GM19351 (cell line): Measurements from ENCODE around the gene PPP2R5E.

ENCODE experiments used
- ATAC-seq: cut with Tn5 transposase; IDR thresholded peaks from one replicate; pipeline ENCODE4 v1.9.1; 2021; ENCODE audit warnings: mild to moderate bottlenecking, moderate library complexity; ENCODE audit not compliant: unreplicated experiment

Gene PPP2R5E

DNA sequence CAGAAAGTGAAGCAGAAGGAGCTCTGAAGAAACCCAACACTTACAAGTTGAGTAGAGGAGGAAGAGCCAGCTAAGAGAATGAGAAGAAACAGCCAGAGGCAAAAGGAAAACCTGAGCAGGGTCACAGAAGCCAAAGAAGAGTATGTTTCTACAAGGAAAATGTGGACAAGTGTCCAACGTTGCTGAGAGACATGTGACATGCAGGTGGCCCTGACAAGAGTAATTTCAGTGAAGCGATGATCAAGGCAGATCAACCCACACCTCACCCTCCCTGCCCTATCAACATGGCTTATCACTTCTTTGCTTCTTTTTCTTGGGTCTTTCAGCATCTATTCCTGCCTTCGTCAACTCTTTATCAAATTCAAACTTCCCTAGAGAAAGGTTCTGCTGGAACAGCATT lies 68.3 kb downstream of the PPP2R5E start:
- no peak for ATAC-seq

DNA sequence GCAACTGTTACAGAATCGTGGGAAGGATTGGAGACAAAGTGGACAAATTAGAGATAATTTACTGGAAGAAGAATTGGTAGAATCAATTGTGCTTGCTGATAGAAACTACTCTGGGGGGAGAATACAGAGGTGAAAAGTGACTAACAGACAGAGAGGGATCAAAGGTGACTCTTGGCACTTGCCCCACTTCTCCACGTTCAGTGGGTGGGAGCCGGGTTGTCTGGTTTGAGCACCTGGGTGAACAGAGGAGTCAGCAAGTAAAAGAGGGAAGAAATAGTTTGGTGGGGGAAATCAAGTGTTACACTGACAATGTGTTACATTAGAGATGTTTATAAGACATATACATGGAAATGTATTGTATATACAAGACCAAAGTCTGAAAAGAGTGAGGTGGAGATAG lies 69.1 kb downstream of the PPP2R5E start:
- no peak for ATAC-seq

DNA sequence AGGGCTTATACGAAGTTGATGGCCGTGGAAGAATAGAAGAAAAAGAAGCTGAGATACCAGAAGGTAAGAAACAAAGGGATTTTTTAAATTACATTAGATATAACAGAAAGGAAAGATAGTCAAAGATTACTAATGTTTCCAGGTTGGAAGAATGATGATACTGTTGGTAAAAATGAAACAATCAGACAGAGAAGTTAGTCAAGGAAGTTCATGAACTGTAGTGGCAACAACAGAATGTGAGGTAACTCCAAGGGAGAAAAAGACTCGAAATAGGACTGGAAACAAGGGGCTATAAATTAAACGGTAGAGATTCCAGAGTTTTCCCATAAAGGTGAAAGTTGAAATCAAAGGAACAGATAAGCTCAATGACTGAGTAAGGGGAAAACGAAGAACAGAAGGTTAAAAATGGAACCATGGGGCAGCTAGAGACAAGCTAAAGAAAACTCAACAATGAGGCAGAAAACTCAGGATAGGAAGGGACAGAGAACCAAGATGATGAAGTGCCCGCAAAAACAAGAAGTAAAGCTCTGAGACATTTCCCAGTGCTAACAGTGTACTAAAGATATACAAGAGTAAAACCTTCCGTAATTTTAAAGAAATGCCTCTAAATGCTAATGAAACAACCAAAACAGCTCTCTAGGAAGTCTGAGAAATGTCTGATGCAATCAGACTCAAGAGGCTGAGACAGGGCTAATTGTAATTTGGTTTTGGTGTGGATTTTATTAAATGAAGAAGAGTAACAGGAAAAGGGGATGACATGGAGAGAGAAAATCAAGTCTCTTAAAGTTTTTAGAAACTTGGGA lies 70.0 kb downstream of the PPP2R5E start:
- no peak for ATAC-seq

DNA sequence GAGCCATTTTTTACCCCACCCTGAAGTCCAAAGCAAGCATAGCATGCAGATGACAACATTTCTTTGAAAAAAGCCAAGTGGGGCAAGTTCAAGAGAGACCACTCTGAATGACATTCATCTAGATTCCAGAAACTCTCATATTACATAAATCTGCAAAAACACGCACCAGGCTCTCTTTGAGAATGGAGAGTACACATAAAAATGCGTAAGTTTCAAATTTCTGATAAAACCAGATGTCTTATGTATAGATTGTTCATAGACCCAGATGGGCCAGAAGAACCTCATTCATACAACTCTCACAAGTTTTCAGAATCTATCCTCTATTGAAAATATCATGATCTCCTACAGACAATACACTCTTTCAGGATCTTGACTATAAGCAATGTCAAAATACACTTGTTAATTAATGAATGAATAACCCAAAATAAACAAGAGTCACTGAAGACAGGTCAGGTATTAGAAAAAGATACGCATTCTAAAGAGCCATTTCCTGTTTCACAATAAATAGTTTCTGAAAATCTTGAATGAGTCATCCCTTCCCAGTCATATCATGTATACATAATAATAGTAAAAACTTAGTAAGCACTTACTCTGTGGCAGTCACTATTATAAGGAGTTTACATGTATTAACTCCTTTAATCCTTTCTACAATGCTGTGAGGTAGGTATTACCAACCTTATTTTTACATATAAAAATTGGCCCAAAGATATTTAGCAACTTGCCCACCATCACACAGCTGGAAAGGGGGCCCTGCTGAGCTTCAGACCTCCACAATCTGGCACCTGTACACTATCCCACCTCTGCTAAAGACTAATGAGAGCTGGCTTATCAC lies 72.0 kb downstream of the PPP2R5E start:
- peak; percentile 97 for ATAC-seq

DNA sequence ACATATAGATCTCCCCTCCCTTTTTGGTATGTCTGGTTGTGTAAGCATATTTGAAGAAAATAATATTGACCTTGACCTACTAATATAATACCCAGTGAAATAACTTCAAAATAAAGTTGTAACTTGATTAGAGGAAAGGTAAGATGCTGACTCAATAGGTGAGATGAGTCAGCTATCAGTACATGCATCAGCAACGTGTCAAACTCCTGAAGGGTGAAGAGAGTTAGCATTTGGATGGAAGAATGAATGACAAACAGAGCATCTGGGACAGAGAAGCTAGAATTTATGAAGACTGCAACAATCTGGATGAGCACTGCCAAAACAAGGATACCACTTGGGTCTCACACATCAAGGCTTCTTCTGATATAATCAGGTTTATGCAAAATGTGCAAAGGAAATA lies 74.9 kb downstream of the PPP2R5E start:
- no peak for ATAC-seq

DNA sequence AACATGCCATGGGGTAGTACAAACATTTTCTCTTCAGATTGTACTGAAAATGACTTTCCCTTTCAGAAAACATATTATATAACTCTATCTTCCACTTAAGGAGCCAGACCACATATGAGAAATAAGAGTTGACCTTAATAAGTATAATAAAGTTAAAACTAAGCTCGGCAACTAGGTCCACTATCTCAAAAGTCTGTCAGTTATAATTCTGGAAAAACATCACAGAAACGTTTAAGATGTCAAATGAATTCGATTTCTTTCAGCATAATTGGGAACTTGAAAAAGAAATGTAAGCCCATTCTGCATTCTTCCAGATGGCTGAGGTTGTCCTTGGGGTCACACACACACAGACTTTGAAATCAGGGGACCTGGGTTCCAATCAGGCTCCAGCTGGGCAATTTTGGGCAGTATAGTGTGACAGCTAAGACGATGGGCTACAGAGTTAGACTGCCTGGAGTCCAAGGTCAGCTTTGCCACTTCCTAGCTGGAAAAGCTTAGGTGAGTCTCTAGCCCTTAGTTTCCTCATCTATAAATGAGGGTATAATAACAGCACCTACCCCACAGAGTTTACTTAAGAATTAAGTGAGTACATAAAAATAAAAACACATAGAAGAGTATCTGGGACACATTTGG lies 75.6 kb downstream of the PPP2R5E start:
- no peak for ATAC-seq

DNA sequence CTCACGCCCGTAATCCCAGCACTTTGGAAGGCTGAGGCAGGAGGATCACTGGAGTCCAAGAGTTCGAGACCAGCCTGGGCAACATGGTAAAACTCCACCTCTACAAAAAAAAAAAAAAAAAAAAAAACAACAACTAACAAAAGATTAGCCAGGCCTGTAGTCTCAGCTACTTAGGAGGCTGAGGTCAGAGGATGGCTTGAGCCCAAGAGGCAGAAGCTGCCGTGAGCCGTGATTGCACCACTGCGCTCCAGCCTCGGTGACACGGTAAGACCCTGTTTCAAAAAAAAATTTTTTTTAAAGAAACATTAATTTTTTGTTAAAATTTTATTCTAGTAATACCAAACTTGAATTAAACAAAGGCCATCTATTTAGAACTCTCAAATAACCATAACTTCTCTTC lies 77.8 kb downstream of the PPP2R5E start:
- no peak for ATAC-seq

DNA sequence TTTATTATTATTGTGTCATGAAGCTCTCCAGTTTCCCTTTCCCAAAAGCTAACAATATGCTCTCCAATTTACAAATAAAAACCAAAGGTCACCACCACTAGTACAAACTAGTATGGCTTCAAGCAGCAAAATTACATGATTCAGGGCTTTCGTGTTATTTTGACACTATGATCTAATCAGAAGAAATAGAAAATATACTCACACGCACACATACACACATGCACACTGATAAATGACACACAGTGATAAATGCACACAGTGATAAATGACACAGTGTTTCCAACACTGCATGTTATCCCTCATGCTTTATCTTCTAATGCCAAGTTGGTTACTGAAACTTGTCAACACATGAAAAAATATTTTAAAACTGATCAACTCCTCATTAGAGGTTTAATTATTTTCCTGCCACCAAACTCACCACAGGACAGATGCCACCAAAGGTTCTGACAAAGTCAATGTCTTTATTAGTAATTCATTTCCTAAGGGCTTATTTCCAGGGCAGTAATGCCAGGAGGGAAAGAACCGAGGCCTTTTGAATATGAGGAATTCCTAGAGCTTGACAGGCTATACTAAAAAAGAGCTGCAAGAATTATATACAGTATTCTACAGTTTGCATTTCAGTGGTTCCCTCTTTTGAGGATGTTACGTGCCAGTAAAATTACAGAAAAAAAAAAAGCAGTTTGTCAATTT lies 82.4 kb downstream of the PPP2R5E start:
- no peak for ATAC-seq

DNA sequence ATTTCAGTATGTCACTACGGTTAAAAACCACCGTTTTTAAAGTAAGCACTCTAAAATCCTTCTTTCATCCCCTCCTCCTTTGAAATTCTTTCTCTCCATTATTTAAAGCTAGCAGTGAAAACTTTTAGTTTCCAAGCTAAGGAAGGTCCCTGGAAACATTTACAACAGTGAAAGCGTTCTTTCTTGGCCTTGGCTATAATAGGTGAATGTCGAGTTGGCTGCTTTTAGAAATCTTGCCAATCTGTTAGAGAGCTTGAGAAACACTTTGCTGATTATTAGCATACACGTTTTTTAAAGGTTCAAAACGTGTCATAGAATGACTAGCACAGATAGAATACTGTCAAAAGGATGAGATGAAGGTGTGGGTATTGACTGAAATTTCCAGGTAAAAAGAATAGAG lies 83.4 kb downstream of the PPP2R5E start:
- ATAC-seq: no peak

DNA sequence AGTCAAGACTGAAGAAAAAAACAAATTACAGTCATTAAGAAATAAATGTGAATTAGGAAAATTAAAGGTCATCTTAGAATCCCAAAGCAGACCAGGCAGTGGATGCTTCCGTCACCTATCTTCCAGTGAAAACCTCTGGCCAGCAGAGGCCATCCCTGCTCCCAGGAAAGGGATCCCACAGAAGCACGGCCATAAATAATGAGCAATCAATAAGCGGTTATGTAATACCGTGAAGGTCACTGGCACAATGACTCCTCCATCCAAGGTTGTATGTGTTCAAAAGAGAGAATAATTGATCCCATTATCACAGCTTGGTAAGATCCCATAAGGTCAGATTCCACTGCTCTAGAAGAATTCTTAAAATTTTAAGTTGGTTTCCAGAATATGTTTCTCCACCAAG lies 85.7 kb downstream of the PPP2R5E start:
- ATAC-seq: no peak

DNA sequence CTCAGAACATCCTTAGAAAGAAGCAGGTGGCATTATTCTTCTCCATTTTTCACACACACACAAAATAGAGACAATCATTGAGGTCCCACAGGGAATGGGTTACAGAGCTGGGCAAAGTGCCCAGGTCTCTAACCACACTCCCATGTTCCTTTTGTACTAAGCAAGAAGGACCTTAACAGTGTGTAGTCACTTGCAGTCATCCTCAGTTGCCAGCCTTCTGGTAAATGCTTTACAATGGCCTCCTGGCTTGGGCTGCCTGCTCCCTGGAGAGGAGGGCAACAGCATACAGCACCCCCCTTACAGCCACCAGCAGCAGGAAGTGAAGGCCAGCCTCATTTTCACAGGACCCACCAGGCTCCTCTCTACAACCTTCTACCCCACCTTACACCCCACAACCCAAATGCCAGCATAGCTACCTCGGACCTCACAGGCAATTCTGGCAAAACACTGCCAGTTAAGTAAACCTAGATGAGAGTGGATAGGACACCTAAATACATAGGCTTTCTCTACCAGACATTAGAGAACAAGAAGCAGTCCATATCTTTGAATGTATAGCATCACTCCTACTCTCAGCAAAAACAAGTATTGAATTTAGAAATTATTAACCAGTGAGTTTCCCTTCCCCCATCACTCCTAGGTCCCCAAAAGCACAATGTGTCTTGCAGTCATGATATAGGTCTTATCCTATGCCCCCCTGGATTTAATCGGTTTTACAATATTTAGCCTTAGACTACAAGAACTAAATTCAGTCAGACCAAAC lies 88.1 kb downstream of the PPP2R5E start:
- ATAC-seq: no peak

DNA sequence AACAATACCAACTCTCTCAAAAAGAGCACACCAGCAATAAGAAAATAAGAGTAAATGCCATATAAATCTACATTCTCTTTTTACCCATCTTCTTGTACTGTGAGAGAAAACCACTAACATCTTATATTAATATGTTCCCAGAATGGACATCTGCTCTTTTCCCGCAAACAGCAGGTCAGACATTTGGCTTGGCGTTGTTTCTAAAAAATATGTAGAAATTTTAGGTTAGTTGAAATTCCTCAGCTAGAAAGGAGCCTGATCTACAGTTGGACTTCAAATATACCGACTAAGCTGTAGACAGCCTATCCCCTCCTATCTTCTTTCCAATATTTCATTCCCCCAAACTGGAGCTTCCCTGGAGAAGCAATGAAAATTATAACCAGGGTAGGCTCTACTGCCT lies 88.7 kb downstream of the PPP2R5E start:
- no peak for ATAC-seq

DNA sequence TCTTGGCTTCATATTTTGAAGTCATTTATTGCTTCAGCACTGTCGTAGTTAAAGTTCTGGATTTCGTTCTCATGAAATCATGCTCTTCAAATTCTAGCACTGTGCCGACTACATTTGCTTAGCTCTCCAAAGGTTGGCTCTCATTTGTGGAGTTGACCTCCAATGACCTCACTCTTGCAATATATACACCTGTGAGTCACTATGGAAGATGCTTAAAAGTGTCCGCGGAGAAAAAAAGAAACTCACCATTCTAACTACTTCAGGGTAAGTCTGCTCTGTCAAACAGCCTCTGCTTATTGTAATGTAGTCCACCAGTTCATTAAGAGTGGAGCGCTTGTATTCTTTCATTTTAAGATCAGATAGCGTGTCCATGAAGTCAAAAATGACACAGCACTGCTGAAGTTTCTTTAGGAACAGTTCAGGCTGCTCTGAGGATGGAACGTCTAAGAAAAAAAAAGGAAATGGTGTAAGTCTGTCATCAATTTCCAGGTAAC lies 89.7 kb downstream of the PPP2R5E start:
- ATAC-seq: no peak

DNA sequence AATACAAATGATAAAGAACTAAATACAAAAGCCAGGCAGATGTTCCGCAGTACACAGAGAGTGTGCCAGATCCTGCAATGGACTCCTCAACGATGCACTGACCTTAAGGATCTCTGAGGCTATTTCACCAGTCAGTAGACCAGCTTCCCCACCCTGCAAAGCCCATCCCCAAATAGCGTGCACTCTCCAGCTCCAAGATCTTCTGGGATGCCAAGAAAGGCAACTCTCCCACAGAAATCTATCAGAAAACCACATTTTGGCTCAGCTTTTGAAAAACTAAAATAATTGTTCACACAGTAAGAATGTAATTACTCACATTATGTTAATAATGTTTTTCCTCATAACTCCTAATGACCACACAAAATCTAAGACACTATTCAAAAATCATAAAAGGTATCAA lies 90.4 kb downstream of the PPP2R5E start:
- ATAC-seq: no peak

DNA sequence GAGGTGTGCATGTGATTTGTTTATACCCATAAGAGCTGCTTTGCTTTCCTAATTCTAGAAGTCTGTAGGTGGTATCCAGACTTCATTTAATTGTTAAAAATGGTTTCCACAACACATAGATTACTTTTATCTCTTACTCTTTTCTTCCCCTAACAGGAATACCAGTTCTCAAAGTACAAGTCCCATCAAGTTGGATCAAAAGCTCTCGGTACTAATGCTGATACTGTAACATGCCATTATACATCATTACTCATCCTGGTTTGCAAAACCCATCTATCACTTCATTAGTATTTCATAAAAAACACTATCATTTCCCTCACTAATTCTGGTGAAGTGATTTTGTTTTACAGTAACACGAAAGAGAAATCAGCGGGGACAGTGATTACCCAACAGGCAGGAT lies 94.3 kb downstream of the PPP2R5E start:
- ATAC-seq: no peak

DNA sequence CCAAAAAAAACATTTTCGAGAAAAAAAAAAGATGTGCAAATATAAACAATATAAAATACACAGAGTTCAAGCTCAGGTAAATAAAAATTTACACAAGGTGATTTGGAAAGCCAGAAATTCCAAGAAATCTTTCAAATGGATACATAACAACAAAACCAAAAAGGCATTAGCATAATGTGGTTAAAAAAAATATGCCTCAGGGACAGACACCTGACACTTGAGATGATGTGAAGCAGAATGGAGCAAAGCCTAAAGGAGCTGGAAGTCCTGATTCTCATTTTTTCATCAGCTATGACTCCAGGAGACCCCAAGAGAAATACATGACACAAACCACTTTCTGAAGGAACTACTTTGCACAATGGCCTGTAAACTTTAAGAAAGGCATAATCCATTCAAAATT lies 98.6 kb downstream of the PPP2R5E start:
- no peak for ATAC-seq

DNA sequence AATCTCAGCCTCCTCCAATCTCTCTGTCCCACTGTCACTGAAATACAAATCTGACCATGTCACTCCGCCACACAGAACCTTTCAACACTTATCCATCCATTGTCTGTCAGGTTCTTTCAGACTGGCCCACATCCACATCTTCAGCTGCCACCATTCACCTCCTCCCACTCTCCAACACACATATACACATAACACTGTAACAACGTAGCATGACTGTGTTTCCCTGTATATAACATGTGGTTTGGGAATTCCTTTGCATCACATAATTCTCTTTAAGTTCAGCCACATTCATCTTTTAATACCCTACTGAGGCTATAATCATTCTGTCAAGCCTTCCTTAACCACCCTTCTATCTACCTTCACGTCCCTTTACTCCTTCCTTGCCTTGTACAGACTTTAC lies 99.2 kb downstream of the PPP2R5E start:
- ATAC-seq: no peak

DNA sequence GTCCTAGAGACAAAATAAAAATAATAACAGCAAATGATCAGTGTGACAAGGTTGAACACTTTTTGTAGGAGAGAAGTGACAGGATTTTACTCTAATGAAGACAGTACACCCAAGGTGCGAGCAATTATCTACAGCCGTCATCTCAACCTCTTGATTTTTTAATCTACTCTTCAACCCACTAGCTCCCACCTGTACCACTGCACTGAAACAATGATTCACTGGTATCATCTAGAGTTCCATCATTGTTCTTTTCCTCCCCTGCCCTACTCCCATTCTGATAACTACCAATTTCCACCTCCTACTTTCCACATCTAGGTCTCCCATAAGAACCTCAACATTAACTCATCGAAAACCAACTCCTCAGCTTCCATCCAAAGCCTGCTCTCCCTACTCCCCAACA lies 99.8 kb downstream of the PPP2R5E start:
- no peak for ATAC-seq

DNA sequence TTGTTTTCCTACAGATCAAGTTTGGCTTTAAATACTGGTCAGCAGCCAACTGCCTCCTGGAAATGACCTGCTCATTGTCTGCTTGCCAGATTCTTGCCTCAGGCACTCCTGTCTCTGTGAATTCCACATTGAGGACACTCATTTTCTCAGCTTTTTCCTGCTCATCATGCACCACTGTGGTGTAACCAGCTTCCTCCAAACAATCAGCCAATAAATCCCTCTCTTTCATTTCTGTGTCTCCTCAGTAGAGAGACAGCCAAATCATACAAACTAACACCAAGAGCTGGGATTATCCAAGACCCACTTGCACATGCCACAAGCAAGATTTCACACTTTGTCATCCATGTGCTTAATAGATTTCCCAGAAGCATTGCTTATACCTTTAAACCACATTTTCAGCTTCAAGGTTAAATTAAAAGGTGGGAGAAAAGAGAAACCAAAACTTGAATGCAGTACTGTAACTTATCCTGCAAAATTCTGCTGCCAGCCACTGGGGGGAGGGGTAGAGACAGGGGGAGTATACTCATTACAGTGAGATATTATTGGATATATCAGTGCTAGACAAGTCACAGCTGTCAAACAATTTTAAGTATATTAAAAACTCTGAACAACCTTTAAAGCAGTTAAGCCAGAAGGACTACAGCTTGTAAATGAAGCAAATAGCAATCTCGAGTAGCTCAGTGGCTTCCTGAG lies 105.0 kb downstream of the PPP2R5E start:
- peak; percentile 54 for ATAC-seq
